Neuronal stem cell (in vitro differentiated cells): ENCODE data around the gene SLC2A5.

Experiments
- DNase-seq: peaks from one replicate; pipeline ENCODE4 v3.0.0-alpha.2; 2013; ENCODE audit warnings: low spot score
- H2AFZ ChIP-seq: one replicate; pipeline ENCODE4 v1.6.1; 2013; ENCODE audit warnings: mild to moderate bottlenecking, low read length, inconsistent platforms
- H2AK5ac ChIP-seq: 2 replicates; pipeline ENCODE4 v1.6.1; 2013; ENCODE audit warnings: low read depth, mild to moderate bottlenecking, inconsistent platforms, low read length, moderate library complexity, mixed read lengths
- H2BK120ac ChIP-seq: 2 replicates; pipeline ENCODE4 v1.6.1; 2013; ENCODE audit warnings: low read depth, mild to moderate bottlenecking, inconsistent platforms, low read length, moderate library complexity, mixed read lengths
- H2BK12ac ChIP-seq: one replicate; pipeline ENCODE4 v1.6.1; 2013; ENCODE audit warnings: low read length, inconsistent platforms
- H2BK15ac ChIP-seq: 2 replicates; pipeline ENCODE4 v1.6.1; 2013; ENCODE audit warnings: mild to moderate bottlenecking, low read length, inconsistent platforms, mixed read lengths
- H2BK5ac ChIP-seq: one replicate; pipeline ENCODE4 v1.6.1; 2013; ENCODE audit warnings: inconsistent platforms, mild to moderate bottlenecking, low read length, moderate library complexity
- H3K14ac ChIP-seq: one replicate; pipeline ENCODE4 v1.6.1; 2013; ENCODE audit warnings: low read length, inconsistent platforms
- H3K18ac ChIP-seq: 2 replicates; pipeline ENCODE4 v1.6.1; 2013; ENCODE audit warnings: low read length, inconsistent platforms
- H3K23ac ChIP-seq: 2 replicates; pipeline ENCODE4 v1.6.1; 2013; ENCODE audit warnings: low read depth, mild to moderate bottlenecking, mixed read lengths, low read length, inconsistent platforms; ENCODE audit not compliant: poor library complexity
- H3K27ac ChIP-seq: replicated peaks from 3 replicates; pipeline ENCODE4 v1.5.1; 2013; ENCODE audit warnings: low read length, inconsistent platforms
- H3K27me3 ChIP-seq, 3 experiments: 2 replicates each; pipeline ENCODE4 v1.6.1; 2013; ENCODE audit warnings: low read length in 3 of 3, mild to moderate bottlenecking in 2 of 3, inconsistent platforms in 1 of 3, low read depth in 1 of 3, mixed read lengths in 1 of 3, moderate library complexity in 1 of 3; ENCODE audit not compliant: control insufficient read depth in 3 of 3, insufficient read depth in 3 of 3
- H3K36me3 ChIP-seq, 2 donors: replicated peaks in 1 of 2; 2 replicates each; pipeline ENCODE4 v1.6.1; 2013; ENCODE audit warnings: low read length in 2 of 2; ENCODE audit not compliant: control insufficient read depth in 2 of 2, insufficient read depth in 2 of 2
- H3K4ac ChIP-seq: 2 replicates; pipeline ENCODE4 v1.6.1; 2013; ENCODE audit warnings: inconsistent platforms, mild to moderate bottlenecking, low read length, moderate library complexity
- H3K4me1 ChIP-seq, 2 donors: 1 replicate in 1 of 2; 2 replicates in 1 of 2; pipeline ENCODE4 v1.6.1; 2013; ENCODE audit warnings: low read length in 2 of 2, low read depth in 1 of 2; ENCODE audit not compliant: control insufficient read depth in 2 of 2, insufficient read depth in 1 of 2
- H3K4me2 ChIP-seq: one replicate; pipeline ENCODE4 v1.6.1; 2013; ENCODE audit warnings: mild to moderate bottlenecking, low read length, inconsistent platforms; ENCODE audit not compliant: insufficient read depth, poor library complexity, severe bottlenecking
- H3K4me3 ChIP-seq, 2 donors: 2 replicates each; pipeline ENCODE4 v1.5.1; 2013; ENCODE audit warnings: low read length in 2 of 2, mild to moderate bottlenecking in 2 of 2, inconsistent platforms in 1 of 2, moderate library complexity in 1 of 2
- H3K79me1 ChIP-seq: one replicate; pipeline ENCODE4 v1.6.1; 2013; ENCODE audit warnings: low read depth, mild to moderate bottlenecking, inconsistent platforms, low read length, moderate library complexity
- H3K9ac ChIP-seq: one replicate; pipeline ENCODE4 v1.6.1; 2013; ENCODE audit warnings: mild to moderate bottlenecking, low read depth, low read length, inconsistent platforms; ENCODE audit not compliant: poor library complexity
- H3K9me3 ChIP-seq, 2 donors: replicated peaks in 1 of 2; 2 replicates each; pipeline versions ENCODE3 to v1.6.1; 2013; ENCODE audit warnings: low read length in 2 of 2, mild to moderate bottlenecking in 2 of 2, inconsistent platforms in 1 of 2, low read depth in 1 of 2, mixed read lengths in 1 of 2, moderate library complexity in 1 of 2; ENCODE audit not compliant: control insufficient read depth in 2 of 2, insufficient read depth in 1 of 2
- H4K8ac ChIP-seq: one replicate; pipeline ENCODE4 v1.6.1; 2013; ENCODE audit warnings: low read depth, mild to moderate bottlenecking, inconsistent platforms, low read length, moderate library complexity
- H4K91ac ChIP-seq: one replicate; pipeline ENCODE4 v1.6.1; 2013; ENCODE audit warnings: low read length, low read depth, mild to moderate bottlenecking, inconsistent platforms; ENCODE audit not compliant: poor library complexity
- WGBS, 2 donors: extraction: QIAGEN DNeasy Blood & Tissue Kit; methylation state at CpG; one replicate each; pipeline ENCODE4 v1.1.7; 2013; ENCODE audit warnings: missing lambda C conversion rate in 2 of 2, mixed read lengths in 1 of 2; ENCODE audit not compliant: insufficient read length in 2 of 2, insufficient replicate concordance in 1 of 2; ENCODE audit errors: extremely low coverage in 2 of 2; 5-methylcytosine and 5-hydroxymethylcytosine counted together

The SLC2A5 gene

DNA sequence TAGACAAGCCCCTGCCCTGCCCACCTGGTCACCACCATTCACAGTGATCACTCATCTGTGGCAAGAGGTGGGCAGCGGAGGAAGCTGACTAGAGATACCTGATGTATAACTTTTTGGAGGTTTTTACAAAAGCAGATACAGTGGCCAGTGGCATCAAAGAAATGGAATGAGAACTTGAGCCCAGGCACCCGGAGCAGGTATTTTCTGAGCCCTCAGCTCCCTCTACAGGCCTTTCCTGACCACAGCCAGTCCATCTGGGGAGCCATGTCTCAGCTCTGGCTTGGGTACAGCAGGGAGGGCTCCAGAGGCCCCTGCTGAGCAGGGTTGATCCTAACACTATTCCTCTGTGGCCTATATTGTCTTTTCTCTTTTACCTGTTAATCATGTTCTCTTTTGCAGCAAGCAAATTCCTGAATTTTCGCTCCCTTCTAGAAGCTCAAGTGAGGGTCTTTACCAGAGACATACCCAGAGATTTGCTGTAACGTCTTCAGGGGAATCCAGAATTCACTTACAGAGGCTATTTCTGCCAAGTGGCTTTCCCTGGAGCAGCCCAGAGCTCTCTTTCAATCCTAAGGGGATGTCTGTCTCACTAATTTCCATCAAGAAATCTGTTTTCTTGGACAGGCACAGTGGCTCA, 32.2 kb upstream of the SLC2A5 start:
- Histone ChIP-seq H3K23ac (no peak overlapping the region), H3K27ac (no peak overlapping the region), H3K27me3 (peaks cover 0 to 16% (median 0%) of the 10 kb centered on the region in 3 experiments), H2AFZ (no peak overlapping the region), H3K9me3 (peaks cover 0 to 2% of the 10 kb centered on the region in 2 donors), H3K4me2 (no peak overlapping the region), H2BK12ac (no peak overlapping the region), H3K4me3 (no peak overlapping the region), H2AK5ac (no peak overlapping the region), H4K8ac (no peak overlapping the region), H4K91ac (no peak overlapping the region), H2BK120ac (no peak overlapping the region), H3K9ac (no peak overlapping the region), H3K36me3 (no peaks in the 10 kb centered on the region), H3K4me1 (no peaks in the 10 kb centered on the region), H3K4ac (no peak overlapping the region), H3K79me1 (no peaks in the 10 kb centered on the region), H3K18ac (no peak overlapping the region), H2BK15ac (no peak overlapping the region), H2BK5ac (no peak overlapping the region), H3K14ac (no peak overlapping the region)
- no CpG with 5 or more reads among the region's 4 CpGs for WGBS, 2 donors
- peak; percentile 18 for DNase-seq

- no peak overlapping the region for H2BK5ac ChIP-seq
- no peak overlapping the region for H3K14ac ChIP-seq
- no peak for DNase-seq
- no peak overlapping the region for H3K18ac ChIP-seq
- H2AK5ac ChIP-seq = no peak overlapping the region
- H4K8ac ChIP-seq = no peak overlapping the region
- H3K4me3 ChIP-seq = no peak overlapping the region
- no peak overlapping the region for H2BK120ac ChIP-seq
- no peak overlapping the region for H3K4me2 ChIP-seq
- H2AFZ ChIP-seq = no peak overlapping the region
- H3K9ac ChIP-seq = no peak overlapping the region
- H3K79me1 ChIP-seq = no peaks in the 10 kb centered on the region
- no peaks in the 10 kb centered on the region for H3K36me3 ChIP-seq
- peaks cover 0 to 10% (median 0%) of the 10 kb centered on the region in 3 experiments for H3K27me3 ChIP-seq
- H2BK15ac ChIP-seq = no peak overlapping the region
- no peak overlapping the region for H3K4ac ChIP-seq
- H3K4me1 ChIP-seq = no peaks in the 10 kb centered on the region
- no peak overlapping the region for H3K23ac ChIP-seq
- H2BK12ac ChIP-seq = no peak overlapping the region
- peaks cover 0 to 4% of the 10 kb centered on the region in 2 donors for H3K9me3 ChIP-seq
- no peak overlapping the region for H4K91ac ChIP-seq
- WGBS, 2 donors = no CpG with 5 or more reads among the region's 8 CpGs
- no peak overlapping the region for H3K27ac ChIP-seq
These were observed 31.1 kb upstream of the SLC2A5 start for GRCh38 chr1:9100471-9101043.

GRCh38 chr1:9099555-9099954, 30.1 kb upstream of the SLC2A5 start:
- H2AFZ ChIP-seq = no peak overlapping the region
- no CpG with 5 or more reads among the region's 7 CpGs for WGBS, 2 donors
- H3K23ac ChIP-seq = no peak overlapping the region
- no peak overlapping the region for H2BK15ac ChIP-seq
- H3K14ac ChIP-seq = no peak overlapping the region
- no peak overlapping the region for H2AK5ac ChIP-seq
- no peak overlapping the region for H3K27ac ChIP-seq
- H3K36me3 ChIP-seq = no peaks in the 10 kb centered on the region
- no peak overlapping the region for H3K4ac ChIP-seq
- no peaks in the 10 kb centered on the region for H3K79me1 ChIP-seq
- no peaks in the 10 kb centered on the region for H3K4me1 ChIP-seq
- H4K8ac ChIP-seq = no peak overlapping the region
- peak overlapping the region in 1 of 2 donors; percentile 30 for H3K4me3 ChIP-seq
- H3K18ac ChIP-seq = no peak overlapping the region
- peaks cover 0 to 3% (median 0%) of the 10 kb centered on the region in 3 experiments for H3K27me3 ChIP-seq
- no peak overlapping the region for H3K4me2 ChIP-seq
- peaks cover 0 to 7% of the 10 kb centered on the region in 2 donors for H3K9me3 ChIP-seq
- H2BK120ac ChIP-seq = no peak overlapping the region
- H2BK12ac ChIP-seq = no peak overlapping the region
- no peak overlapping the region for H3K9ac ChIP-seq
- no peak overlapping the region for H4K91ac ChIP-seq
- H2BK5ac ChIP-seq = no peak overlapping the region
- DNase-seq = no peak

- no peak overlapping the region for H2AK5ac ChIP-seq
- no CpG with 5 or more reads among the region's 13 CpGs for WGBS, 2 donors
- no peak overlapping the region for H3K23ac ChIP-seq
- H3K18ac ChIP-seq = no peak overlapping the region
- no peak overlapping the region for H2BK120ac ChIP-seq
- no peak overlapping the region for H3K27ac ChIP-seq
- no peaks in the 10 kb centered on the region for H3K36me3 ChIP-seq
- H3K79me1 ChIP-seq = no peaks in the 10 kb centered on the region
- H3K14ac ChIP-seq = no peak overlapping the region
- H3K4me3 ChIP-seq = no peak overlapping the region
- H2BK15ac ChIP-seq = no peak overlapping the region
- no peak overlapping the region for H4K8ac ChIP-seq
- H4K91ac ChIP-seq = no peak overlapping the region
- H3K4ac ChIP-seq = no peak overlapping the region
- no peak overlapping the region for H2BK5ac ChIP-seq
- no peaks in the 10 kb centered on the region for H3K4me1 ChIP-seq
- H3K9ac ChIP-seq = no peak overlapping the region
- DNase-seq = no peak
- H3K27me3 ChIP-seq = peaks cover 0 to 9% (median 0%) of the 10 kb centered on the region in 3 experiments
- H3K4me2 ChIP-seq = no peak overlapping the region
- no peak overlapping the region for H2AFZ ChIP-seq
- peaks cover 0 to 8% of the 10 kb centered on the region in 2 donors for H3K9me3 ChIP-seq
- H2BK12ac ChIP-seq = no peak overlapping the region
These were observed 28.7 kb upstream of the SLC2A5 start for GRCh38 chr1:9097947-9098705.
